Astrocyte (in vitro differentiated cells and primary cell): ENCODE results near the gene RNU1-1.
"Not testable (repeated sequence)": the region's sequence is repeated elsewhere in the genome, so short reads cannot be mapped to it uniquely, and the experiment has no call there.

Source experiments
- CTCF ChIP-seq: IDR thresholded peaks from 2 replicates; pipeline ENCODE4 v1.5.1; 2011; ENCODE audit warnings: low read depth, mild to moderate bottlenecking, inconsistent platforms, low read length, moderate library complexity; ENCODE audit not compliant: insufficient read depth
- EZH2 ChIP-seq: IDR thresholded peaks from 2 replicates; pipeline ENCODE4 v1.6.1; 2012; ENCODE audit warnings: mild to moderate bottlenecking, low read length, inconsistent platforms; ENCODE audit not compliant: insufficient read depth

DNA sequence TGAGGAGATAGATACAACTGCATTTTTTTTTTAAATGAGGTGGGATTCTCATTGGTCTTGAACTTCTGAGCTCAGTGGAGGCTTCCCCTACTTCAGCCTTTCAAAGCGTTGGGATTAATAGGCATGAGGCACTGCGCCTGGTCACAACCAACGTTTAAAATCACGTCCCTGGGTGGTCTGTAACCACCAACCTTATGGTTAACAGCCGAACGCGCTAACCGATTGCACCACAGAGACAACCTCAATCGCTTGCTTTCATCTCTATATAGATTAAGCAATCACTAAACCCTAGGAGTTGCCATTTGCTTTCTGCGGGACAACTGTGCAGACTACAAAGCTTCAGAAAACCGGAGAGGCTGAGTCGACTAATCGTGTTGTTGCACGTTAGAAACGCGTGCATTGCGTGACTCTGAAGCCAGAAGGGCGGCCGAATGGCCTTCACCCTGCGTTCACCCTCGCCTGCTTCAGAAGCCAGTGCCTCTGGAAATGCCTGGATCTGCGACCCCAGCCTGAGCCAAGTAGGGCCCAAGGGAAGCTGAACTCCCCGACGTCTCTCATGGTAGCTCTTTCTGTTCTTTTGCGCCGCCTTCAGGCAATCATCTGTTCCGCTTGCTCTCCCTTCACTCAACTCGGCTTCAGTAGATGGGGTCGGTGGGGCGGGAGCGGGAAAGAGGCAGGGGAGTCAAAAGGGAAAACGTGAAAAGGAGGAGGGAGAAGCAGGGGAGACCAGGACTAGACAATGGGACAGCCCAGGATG is 18.3 kb upstream of the RNU1-1 start:
- TF ChIP-seq CTCF, EZH2: not testable (repeated sequence)
